Right ventricle myocardium superior (tissue), 1 donor: ENCODE results near the gene ZNF202. TPM values are rescaled to one million over a fixed set of nuclear protein-coding genes. Genes with fewer than 3 reads are reported as not detected.
"Not testable (repeated sequence)": the region's sequence is repeated elsewhere in the genome, so short reads cannot be mapped to it uniquely, and the experiment has no call there.

Experiments used
- ATAC-seq: fragments of 200-7000 bp; cut with Tn5 transposase; one replicate; pipeline ENCODE4 v1.9.1; 2020; ENCODE audit warnings: mild to moderate bottlenecking; ENCODE audit not compliant: poor library complexity
- DNase-seq: peaks from one replicate; pipeline ENCODE4 v3.0.0-alpha.2; 2020
- intact Hi-C: fragments of 100-400 bp; cut with DNase I; formaldehyde crosslinking; loops from one replicate; pipeline ENCODE4 v1.11.2; 2022
- long read RNA-seq: library from polyadenylated mRNA; unstranded; transcript quantifications from one replicate; pipeline ENCODE4 v2.0.0, GENCODE V29; 2021
- total RNA-seq: library from RNA; stranded (reverse); fragmentation: NEBNext Ultra II Directional; extraction: Animal tissue kit (Norgen Biotek cat#: 25700); gene quantifications from one replicate; pipeline ENCODE4 v1.2.1, GENCODE V29; 2021
- donor health status: DM: no; HTN: yes; CAD: no; lungs with severe emphysema.

The ZNF202 gene
- 4.4 TPM for total RNA-seq
- long read RNA-seq, partial matches to known transcripts: 4 of 22 reads
- long read RNA-seq, other reads (novel, unspliced or antisense): 16 of 22 reads

DNA sequence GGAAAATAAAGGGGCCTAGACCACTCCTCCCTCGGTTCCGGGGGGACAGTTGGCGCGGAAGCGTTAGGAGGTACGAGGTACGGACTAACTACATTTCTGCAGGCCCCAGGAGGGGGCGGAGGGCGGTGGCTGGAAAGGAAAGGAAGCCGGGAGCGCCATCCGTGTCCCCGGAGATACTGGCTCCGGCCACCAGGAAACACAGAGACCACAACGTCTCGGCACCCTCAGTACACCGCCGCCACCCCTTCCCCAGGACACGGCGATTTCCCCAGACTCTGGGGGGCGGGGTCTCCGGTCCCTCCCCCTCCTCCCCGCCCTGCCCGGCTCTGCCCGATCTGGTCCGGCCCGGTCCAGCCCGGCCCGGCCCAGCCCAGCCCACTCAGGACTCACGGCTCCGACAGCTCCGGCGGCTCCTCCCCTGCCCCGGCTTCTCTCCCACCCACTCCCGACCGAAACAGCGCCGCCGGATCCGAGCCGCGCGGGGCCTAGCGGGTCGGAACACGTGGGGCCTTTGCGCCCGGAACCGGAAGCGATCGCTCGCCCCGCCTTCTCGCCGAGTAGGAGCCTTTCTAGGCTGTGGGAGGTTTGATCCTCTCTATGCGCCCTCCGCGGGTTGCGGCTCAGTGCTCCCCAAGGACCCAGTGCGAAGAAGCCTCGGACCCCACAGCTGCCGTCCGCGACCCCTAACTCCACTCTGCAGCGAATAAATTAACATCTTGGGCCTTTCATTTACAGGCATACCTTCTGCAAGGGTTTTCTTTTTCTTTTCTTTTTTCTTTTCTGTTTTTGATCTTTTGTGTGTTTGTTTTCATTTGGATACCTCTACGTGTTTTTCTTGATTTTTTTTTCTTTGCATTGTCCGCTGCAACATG lies at the start of gene ZNF202:
ZNF202 (minus strand) TSS at position 502 of the 872 bp plus-strand sequence. CDS start 10,772 bp downstream, outside the sequence.
- peak; percentile 95 for DNase-seq
- intact Hi-C loops: no loop called here
- ATAC-seq: peak; percentile 99

- intact Hi-C loops: no loop called here
- ATAC-seq (no peak), DNase-seq (no peak)
Measured at GRCh38 chr11:123783536-123783935, 42.1 kb upstream of the ZNF202 start.

DNA sequence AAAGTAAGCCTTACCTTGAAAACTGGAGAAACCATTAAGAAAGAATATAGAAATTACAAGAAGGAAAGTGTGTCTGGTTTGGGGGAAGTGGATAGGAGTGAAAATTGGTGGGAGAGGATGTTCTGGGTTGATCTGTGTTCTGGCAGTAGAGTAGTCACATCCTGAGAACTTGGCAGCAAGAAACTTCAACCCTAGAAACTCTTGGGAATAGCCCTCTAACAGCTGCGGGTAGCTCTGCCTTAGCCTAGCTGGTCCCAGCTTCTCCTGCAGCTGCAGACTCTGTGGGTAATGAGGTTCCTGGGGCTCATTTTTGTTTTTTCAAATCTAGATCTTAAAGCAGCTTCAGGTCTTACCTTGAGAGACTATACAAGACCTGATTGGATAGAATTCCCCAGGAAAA lies 37.1 kb upstream of the ZNF202 start:
- no peak for DNase-seq
- intact Hi-C loops: no loop called here
- no peak for ATAC-seq

DNA sequence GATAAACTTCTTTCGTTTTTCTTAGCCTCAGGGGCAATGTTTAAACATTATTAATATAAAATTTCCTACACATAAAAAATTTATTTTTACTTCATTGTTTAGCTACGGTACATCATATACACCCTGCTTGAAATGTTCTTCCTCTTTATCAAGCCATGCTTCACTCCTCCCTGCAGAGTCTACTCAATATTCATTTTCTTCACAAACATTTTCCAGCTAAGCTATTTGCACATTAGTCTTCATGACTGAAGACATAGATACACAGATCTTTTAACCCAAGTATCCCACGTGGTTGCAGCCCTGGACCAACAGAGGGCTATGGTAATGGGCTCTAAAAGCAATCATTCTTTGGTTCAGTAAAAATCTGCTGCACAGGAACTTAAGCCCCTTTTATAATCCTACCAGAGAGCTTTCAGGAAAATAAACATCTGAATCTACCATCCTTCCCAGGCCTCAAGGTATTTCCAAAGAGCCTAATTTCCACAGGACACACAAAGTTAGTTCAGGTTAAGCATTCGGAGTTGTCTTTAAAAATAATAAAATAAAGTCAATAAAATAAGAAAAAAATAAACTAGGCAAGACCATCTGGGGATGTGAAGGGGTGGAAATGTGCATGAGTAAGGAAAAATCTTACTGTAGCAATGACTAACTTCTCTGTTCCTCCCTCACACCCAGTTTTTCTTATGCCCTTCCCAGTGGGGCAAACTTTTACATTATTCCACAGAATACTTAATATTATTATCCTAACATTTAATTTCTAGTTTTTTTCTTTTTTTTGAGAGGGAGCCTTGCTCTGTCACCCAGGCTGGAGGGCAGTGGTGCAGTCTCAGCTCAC lies 34.5 kb upstream of the ZNF202 start:
- intact Hi-C loops: no loop called here
- ATAC-seq: no peak
- no peak for DNase-seq

- ATAC-seq (no peak), DNase-seq (no peak)
- intact Hi-C loops: no loop called here
Measured at GRCh38 chr11:123775289-123775688, 33.8 kb upstream of the ZNF202 start.

- no peak for DNase-seq
- intact Hi-C loops: no loop called here
- ATAC-seq: no peak
Measured at GRCh38 chr11:123773959-123774358, 32.5 kb upstream of the ZNF202 start.

- ATAC-seq (no peak), DNase-seq (no peak)
- intact Hi-C loops: no loop called here
Measured at GRCh38 chr11:123773026-123773425, 31.6 kb upstream of the ZNF202 start.

GRCh38 chr11:123771664-123772063 lies 30.2 kb upstream of the ZNF202 start:
- intact Hi-C loops: no loop called here
- no peak for DNase-seq
- no peak for ATAC-seq

GRCh38 chr11:123770712-123771111 lies 29.3 kb upstream of the ZNF202 start:
- ATAC-seq: no peak
- no peak for DNase-seq
- intact Hi-C loops: no loop called here

DNA sequence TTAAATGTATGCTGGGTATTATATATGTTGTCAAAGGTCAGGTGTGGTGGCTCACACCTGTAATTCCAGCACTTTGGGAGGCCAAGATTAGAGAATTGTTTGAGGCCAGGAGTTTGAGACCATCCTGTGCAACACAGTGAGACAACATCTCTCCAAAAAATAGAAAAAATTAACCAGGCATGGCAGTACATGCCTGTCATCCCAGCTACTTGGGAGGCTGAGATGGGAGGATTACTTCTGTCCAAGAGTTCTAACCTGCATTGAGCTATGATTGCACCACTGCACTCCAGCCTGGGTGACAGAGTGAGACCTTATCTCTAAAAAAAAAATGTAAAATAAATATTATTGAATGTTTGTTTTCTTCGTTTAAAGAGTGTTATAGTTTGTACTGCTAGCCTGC lies 24.1 kb upstream of the ZNF202 start:
- intact Hi-C loops: no loop called here
- DNase-seq (no peak), ATAC-seq (no peak)

GRCh38 chr11:123762422-123762821 lies 21.0 kb upstream of the ZNF202 start:
- DNase-seq (no peak), ATAC-seq (no peak)
- intact Hi-C loops: no loop called here

DNA sequence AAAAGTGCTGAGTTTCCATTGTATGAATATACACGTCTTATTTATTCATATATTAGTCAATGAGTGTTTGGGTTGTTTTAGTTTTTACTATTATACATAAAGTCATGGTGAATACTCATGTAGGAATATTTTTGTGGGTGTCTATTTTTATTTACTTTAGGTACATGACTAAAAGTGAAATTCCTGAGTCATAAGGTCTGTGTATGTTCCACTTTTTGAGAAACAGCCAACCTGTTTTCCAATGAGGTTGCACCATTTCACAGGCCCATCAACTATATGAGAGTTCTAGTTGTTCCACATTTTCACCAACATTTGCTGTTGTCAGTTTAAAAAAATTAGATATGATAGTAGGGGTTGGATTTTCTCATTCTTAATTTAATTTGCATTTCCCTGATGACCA lies 19.4 kb upstream of the ZNF202 start:
- ATAC-seq (no peak), DNase-seq (no peak)
- intact Hi-C loops: no loop called here

GRCh38 chr11:123757976-123758375 lies 16.5 kb upstream of the ZNF202 start:
- DNase-seq (no peak), ATAC-seq (no peak)
- intact Hi-C loops: no loop called here

DNA sequence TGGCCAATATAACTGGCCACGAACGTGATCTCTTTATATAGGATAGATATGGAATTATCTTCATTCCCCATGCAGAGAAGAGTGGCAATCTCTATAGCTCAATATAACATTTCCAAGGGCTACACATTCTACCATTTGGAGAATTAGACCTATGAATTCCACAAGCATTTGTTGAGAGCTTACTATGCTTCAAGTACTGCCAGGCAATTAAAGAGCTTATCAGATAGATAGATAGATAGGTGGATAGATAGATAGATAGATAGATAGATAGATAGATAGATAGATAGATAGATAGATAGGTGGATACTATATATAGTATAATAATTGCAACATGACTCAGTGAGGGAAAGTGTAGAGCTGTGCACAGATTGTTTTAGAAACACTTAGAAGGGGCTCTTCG lies 14.4 kb upstream of the ZNF202 start:
- ATAC-seq (no peak), DNase-seq (no peak)
- intact Hi-C loops: no loop called here

GRCh38 chr11:123755344-123755743 lies 13.9 kb upstream of the ZNF202 start:
- no peak for ATAC-seq
- no peak for DNase-seq
- intact Hi-C loops: no loop called here

DNA sequence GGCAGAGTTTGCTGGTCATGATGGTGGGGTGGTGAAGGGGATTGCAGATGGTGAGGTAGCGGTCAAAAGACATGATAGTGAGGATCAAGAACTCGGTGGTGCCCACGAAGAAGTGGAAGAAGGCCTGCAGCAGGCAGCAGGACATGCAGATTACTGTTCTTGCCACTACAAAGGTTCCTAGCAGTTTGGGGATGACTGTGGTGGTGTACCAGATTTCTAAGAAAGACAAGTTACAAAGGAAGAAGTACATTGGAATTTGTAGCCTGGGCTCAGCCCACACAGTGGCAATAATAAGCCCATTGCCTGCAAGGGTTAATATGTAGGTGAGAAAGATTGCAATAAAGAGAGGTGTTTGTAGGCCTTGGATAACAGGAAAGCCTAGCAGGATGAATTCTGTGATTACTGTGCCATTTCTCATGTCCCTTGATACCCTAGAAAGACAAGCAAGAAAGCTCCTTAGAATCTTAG lies 12.7 kb upstream of the ZNF202 start, which contains the start of gene OR6X1:
OR6X1 (minus strand) TSS at position 418 of the 468 bp plus-strand sequence; CDS start at position 418, 0 bp downstream.
- intact Hi-C loops: no loop called here
- DNase-seq (no peak), ATAC-seq (no peak)

- ATAC-seq (no peak), DNase-seq (no peak)
- intact Hi-C loops: no loop called here
Measured at GRCh38 chr11:123753110-123753509, 11.7 kb upstream of the ZNF202 start.

DNA sequence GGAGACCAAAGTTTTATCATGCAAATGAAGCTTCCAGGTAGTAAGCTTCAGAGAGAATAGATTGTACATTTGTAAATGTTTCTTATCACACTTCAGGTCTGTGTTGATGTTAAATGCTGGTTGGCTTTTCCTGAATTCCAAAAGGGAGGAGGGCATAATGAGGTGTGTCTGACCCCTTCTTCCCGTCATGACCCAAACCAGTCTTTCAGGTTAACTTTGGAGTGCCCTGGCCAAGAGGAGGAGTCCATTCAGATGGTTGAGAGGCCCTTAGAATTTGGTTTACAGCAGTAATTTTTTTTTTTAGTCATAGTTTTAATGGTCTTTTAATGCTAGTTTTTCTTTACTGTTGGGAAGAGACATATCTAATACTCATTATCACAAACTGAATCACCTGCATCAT lies 10.3 kb upstream of the ZNF202 start:
- ATAC-seq: no peak
- DNase-seq: no peak
- intact Hi-C loops: no loop called here

DNA sequence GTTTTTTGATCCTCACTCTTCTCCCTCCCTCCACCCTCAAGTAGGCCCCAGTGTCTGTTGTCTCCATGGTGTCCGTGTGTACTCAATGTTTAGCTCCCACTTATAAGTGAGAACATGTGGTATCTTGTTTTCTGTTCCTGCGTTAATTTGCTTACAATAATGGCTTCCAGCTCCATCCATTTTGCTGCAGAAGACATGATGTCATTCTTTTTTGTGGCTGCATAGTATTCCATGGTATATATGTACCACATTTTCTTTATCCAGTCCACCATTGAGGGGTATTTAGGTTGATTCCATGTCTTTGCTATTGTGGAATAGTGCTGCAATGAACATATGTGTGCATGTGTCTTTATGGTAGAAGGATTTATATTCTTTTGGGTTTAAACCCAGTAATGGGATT lies 6.9 kb upstream of the ZNF202 start:
- DNase-seq, intact Hi-C loops, ATAC-seq: not testable (repeated sequence)
